GM11168 (cell line): Measurements from ENCODE around the gene APMAP.
"Not testable (repeated sequence)": the region's sequence is repeated elsewhere in the genome, so short reads cannot be mapped to it uniquely, and the experiment has no call there.

Experiments
- in situ Hi-C: fragments of 300-500 bp; cut with MboI; formaldehyde crosslinking; loops from one replicate; pipeline ENCODE4 v1.12.0; 2022; ENCODE audit warnings: low sequenced_read_pairs; ENCODE audit not compliant: unreplicated experiment

APMAP gene

GRCh38 chr20:24958506-24959385 is 33.8 kb downstream of the APMAP start:
- in situ Hi-C loops: no loop called here

GRCh38 chr20:24957326-24958016 is 35.1 kb downstream of the APMAP start:
- in situ Hi-C loops: no loop called here

GRCh38 chr20:24956001-24956841 is 36.3 kb downstream of the APMAP start:
- in situ Hi-C loops: no loop called here

DNA sequence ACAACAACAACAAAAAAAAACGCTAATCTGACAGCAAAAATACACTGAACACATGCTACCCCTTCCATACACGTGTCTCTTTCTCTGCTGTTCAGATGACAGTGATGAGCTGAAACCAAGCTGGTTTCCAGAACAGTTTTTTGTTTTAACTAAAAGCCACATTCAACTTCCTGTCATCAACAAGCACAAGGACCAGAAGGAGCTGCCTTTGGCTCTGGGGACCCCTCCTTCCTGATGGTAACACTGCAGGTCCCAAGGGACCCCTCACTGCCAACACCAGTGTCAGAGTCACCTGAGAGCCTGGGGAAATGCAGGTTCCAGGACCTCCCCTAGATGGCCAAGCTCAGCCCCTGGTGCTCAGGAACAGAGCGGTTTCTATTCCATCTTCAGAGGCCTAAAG is 37.5 kb downstream of the APMAP start:
- in situ Hi-C loops: no loop called here

DNA sequence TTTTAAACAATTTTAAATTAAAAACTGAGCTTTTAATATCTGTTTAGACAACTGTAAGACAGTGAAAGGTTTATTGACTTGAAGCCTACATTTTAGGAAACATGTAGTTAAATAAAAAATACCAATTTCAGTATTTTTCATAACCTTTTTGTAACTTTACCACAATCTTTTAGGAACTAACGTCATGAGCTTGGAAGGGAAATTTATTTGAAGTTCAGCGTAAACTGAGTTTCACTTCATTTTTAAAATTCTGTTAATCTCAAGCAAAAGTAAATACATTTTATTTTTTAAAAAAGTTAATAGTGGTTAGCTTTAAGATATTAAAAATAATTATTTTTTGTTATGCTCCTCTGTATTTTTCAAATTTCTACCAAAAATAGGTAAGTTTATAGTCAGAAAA is 38.0 kb downstream of the APMAP start:
- in situ Hi-C loops: no loop called here

GRCh38 chr20:24954151-24954550 is 38.4 kb downstream of the APMAP start:
- in situ Hi-C loops: no loop called here

DNA sequence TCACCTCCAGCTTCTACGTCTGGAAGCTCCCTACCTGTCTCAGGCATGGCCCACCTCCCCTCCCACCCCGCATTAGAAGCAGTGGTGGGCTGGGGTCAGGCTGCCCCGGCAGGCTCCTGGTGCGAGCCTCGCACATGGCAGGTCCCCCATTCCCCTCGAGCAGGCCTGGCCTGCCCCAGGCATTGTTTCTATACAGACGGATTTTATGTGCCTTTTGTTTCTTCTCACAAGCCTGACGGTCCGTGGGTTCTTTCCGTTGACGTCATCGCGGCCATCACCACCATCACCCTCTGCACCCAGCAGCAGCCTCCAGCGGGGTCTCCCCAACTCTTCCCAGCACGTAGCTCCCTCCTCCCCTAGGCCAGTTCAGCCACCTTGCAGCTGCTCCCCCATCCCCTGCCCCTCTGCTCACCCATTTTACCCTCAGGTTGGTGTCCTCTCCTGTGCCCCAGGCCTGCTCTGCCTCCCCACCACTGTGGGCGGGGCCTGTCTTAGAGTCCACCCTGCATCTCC is 38.9 kb downstream of the APMAP start:
- in situ Hi-C loops: no loop called here

GRCh38 chr20:24953209-24953575 is 39.4 kb downstream of the APMAP start:
- in situ Hi-C loops: no loop called here

DNA sequence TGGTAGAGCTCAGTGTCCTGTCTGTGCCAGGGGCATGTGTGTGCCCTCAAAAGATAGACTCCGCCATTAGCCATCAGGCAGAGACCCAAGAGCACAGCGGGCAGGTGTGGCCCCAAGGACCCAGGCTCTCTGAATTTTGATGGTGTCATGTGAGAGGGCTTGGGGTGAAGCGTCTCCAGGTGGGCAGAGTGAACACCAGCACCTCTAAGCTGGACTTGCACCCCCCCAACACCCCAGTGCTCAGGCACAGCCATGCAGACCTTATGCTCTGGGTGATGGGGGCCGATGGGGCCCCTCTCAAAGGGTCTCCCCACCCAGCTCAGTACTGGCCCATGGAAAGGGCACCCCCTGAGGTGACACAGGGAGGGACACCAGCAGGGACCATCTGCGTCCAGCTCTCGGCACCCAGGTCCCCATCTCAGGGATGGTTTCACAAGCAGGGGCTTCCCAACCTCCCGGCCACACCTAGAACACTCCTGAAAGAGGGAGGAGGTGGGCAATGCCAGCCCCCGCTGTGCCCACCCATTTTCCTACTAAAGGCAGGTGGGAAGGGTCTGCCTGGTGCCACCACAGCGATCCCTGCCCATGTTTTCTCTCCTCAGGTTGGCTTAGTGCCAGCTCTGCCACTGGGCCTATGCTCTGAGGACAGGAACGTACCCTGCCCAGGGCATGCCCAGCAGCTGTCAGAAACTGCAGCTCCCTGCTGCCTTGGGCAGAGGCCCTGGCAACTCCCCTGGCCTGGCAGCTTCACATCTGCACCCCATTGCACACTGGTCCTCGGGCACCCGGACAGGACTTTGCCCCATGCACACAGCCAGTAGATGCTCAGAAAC is 40.0 kb downstream of the APMAP start:
- in situ Hi-C loops: no loop called here

DNA sequence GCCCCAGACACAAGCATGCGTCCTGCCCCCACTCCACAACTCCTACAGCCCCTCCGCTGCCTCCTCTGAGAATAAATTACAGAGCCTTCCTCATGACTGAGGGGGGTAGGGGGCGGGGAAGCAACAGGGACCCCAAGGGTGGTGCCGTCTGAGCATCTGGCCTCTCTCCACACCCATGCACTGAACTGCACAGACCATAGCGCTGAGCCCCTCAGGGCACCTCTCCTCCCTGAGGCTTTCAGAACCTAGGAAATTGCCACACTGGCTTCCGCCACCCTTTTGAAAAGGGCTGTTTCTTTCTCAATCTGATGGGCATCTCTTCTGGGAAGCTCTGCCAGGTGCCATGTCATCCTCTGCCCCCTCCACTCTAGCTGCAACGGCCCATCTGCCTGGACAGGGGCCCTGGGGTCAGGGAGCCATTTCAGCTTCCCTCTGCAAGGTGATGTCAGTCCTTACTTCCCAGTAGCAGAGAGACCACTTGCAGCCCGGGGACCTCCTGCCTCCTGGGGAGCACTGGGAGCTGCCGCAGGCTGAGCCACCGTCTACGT is 40.9 kb downstream of the APMAP start:
- in situ Hi-C loops: no loop called here

DNA sequence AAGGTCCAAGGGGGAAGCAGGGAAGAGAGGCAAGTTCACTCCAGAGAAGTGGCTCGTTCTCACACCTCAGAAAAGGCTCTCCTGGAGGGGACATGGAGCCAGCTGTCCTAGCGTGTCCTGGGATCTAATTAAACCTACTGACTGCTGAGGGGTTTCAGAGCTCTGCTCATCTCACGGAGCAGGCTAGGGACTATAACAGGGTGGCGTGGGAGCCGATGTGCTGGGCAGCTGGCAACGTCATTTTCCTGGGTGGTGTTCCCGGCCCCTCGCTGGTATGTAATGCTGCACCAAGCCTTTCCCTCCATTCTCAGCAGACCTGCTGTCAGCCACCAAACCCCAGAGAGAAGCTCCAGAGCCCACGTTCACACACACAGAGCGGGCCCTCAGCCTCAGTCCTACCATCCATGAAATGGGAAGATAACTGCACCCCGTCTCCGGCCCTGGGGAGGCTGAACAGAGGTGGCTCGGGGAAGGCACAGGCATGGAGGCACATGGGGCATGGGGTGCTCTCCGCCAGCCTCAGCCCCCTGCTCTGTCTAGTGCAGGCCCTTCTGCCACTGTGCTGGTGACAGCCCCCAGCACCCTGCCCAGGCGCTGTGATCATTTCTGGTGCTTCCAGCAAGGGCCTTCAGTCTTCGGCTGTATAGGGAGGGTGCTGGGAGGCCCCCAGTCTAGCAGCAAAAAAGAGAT is 41.6 kb downstream of the APMAP start:
- in situ Hi-C loops: no loop called here

DNA sequence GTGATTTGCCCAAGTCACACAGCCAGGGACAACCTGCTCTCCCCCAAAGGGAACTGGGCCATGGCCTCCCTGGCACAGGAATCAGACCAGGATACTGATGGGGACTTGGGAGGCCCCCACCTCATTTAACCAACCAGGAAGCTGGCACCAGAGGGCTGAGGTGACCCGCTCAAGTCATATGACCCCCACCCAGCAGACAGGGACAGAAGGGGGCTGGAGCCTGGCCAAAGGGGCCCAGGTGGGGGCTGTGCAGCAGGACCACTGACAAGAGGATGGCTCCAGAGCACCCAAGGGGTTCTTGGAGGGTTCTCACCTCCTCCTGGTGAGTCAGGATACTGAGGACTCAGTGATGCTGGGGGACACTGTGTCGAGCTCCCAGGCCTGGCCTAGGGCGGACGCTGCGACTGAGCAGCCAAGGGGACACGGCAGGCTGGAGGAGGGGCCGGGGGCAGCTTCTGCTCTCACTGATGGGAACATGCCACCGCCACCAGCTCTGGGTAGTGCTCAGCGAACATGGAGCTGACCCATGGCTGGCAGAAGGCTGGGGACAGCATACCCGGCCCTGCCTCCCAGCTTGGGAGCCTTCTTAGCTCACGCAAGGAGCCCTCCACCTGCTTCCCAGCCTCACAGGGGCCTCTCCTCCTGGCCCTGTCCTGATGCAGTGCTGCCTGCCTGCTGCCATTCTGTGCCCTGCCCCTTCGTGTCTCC is 42.3 kb downstream of the APMAP start:
- in situ Hi-C loops: no loop called here

- in situ Hi-C loops: no loop called here
Observed at GRCh38 chr20:24949756-24950127, 42.8 kb downstream of the APMAP start.

DNA sequence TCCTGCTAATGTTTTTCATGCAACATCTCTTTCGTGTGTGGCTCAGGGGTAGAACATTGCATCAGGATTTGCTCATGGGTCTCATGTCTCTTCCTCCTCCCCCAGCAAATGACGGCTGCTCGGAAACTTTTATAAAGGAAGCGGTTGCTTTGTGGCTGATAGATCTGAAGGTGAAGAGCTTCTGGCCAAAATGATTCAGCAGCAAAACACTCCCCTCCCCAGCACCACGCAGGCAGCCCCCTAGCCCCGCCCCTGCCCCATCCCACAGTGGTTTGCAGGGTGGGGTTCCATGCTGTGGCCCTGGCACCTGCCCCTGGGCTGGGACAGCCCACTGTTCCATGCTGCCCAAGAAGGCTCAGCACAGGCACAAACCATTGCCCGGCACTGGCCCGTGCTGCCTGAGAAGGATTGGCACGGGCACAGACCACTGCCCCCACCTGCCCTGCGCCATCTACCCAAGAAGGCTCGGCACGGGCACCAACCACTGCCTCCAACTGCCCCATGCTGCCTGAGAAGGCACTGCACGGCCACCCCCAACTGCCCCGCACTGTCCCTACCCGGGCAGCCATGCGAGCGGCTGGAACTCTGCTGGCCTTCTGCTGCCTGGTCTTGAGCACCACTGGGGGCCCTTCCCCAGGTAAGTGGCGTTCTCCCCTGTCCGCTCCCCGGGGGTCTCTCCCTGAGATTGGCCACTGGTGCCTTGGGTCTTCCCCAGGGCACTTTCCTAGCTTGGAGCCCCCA is 43.4 kb downstream of the APMAP start, which contains the start of gene CST7:
CST7 (plus strand) TSS at position 331 of the 741 bp plus-strand sequence; CDS start at position 568, 237 bp downstream.
- in situ Hi-C loops: no loop called here

GRCh38 chr20:24948396-24948938 is 44.1 kb downstream of the APMAP start:
- in situ Hi-C loops: not testable (repeated sequence)

GRCh38 chr20:24946376-24946775 is 46.2 kb downstream of the APMAP start:
- in situ Hi-C loops: not testable (repeated sequence)

- in situ Hi-C loops: no loop called here
Observed at GRCh38 chr20:24943731-24944130, 48.8 kb downstream of the APMAP start.
